Spleen (tissue), 11 donors: Measurements from ENCODE around the gene SHISA9. TPM values are rescaled to one million over a fixed set of nuclear protein-coding genes. Genes with fewer than 3 reads are reported as not detected.

ENCODE experiments used
- DNase-seq: peaks from one replicate; pipeline ENCODE4 v3.0.0-alpha.2; 2020
- H3K27ac ChIP-seq, 8 donors: fragments of 200-600 bp; sonication (generic) in 7 of 8; 1 replicate in 4 of 8; 2 replicates in 4 of 8; pipeline versions ENCODE4 v1.5.0 to v1.8.0; 2016 to 2021; ENCODE audit warnings: inconsistent platforms in 4 of 8, mild to moderate bottlenecking in 4 of 8, moderate library complexity in 1 of 8
- H3K27me3 ChIP-seq, 7 donors: fragments of 200-600 bp; sonication (generic) in 6 of 7; replicated peaks in 1 of 7; 1 replicate in 4 of 7; 2 replicates in 3 of 7; pipeline versions ENCODE4 v1.5.0 to v1.8.0; 2016 to 2021; ENCODE audit warnings: inconsistent platforms in 3 of 7, mild to moderate bottlenecking in 1 of 7
- H3K36me3 ChIP-seq, 6 donors: fragments of 200-600 bp; sonication (generic) in 5 of 6; 1 replicate in 4 of 6; 2 replicates in 2 of 6; pipeline versions ENCODE4 v1.5.0 to v1.8.0; 2016 to 2021; ENCODE audit warnings: inconsistent platforms in 2 of 6
- H3K4me1 ChIP-seq, 6 donors: fragments of 200-600 bp; sonication (generic) in 5 of 6; 1 replicate in 3 of 6; 2 replicates in 3 of 6; pipeline versions ENCODE4 v1.5.0 to v1.8.0; 2016 to 2021; ENCODE audit warnings: inconsistent platforms in 3 of 6
- H3K4me3 ChIP-seq, 8 donors: fragments of 200-600 bp; sonication (generic) in 7 of 8; 1 replicate in 4 of 8; 2 replicates in 4 of 8; pipeline versions ENCODE4 v1.5.0 to v1.8.0; 2016 to 2021; ENCODE audit warnings: inconsistent platforms in 4 of 8, mild to moderate bottlenecking in 4 of 8, moderate library complexity in 2 of 8
- H3K9me3 ChIP-seq, 8 donors: fragments of 200-600 bp; sonication (generic) in 7 of 8; 1 replicate in 4 of 8; 2 replicates in 4 of 8; pipeline versions ENCODE4 v1.5.0 to v1.8.0; 2016 to 2021; ENCODE audit warnings: inconsistent platforms in 4 of 8
- POLR2A ChIP-seq, 3 donors: fragments of 450-650 bp; IDR thresholded peaks; one replicate each; pipeline ENCODE4 v1.5.1; 2017; ENCODE audit warnings: antibody characterized with exemption in 3 of 3, mild to moderate bottlenecking in 1 of 3
- POLR2AphosphoS5 ChIP-seq, 3 donors: sonication (generic); formaldehyde crosslinking; IDR thresholded peaks; one replicate each; pipeline ENCODE4 v1.5.1; 2017; ENCODE audit warnings: antibody characterized with exemption in 3 of 3
- whole genome bisulfite sequencing, 5 donors: extraction: QIAGEN DNeasy Blood & Tissue Kit in 3 of 5; methylation state at CpG; one replicate each; pipeline versions ENCODE4 v1.1.5 to v1.1.7; 2013 to 2018; 5-methylcytosine and 5-hydroxymethylcytosine counted together
- intact Hi-C: fragments of 100-400 bp; cut with DNase I; formaldehyde crosslinking; loops from one replicate; pipeline ENCODE4 v1.15.0; 2023; ENCODE audit warnings: low total_unique reads
- polyA plus RNA-seq, 3 donors: library from polyadenylated mRNA; stranded (reverse); fragments of 200-250 nt; gene quantifications; one replicate each; pipeline ENCODE4 v1.2.1, GENCODE V29; 2013
- total RNA-seq, 7 donors: library from RNA; depleted of rRNA in 3 of 7; stranded (reverse); fragments of >200 nt in 3 of 7; fragmentation: NEBNext Ultra II Directional in 4 of 7; extraction: Animal tissue kit (Norgen Biotek cat#: 25700) in 4 of 7; gene quantifications; one replicate each; pipeline versions ENCODE4 v1.1.0 to v1.2.1, GENCODE V29; 2016 to 2021
- TF ChIP-seq, protein P1 (sequence below), 11 experiments: fragments of 200-600 bp in 7 of 11; fragments of 450-650 bp in 4 of 11; sonication (generic) in 4 of 11; IDR thresholded peaks in 8 of 11; conservative IDR thresholded peaks in 3 of 11; 1 replicate in 7 of 11; 2 replicates in 4 of 11; pipeline versions ENCODE4 v1.4.0 to v1.8.0; 2016 to 2021; ENCODE audit warnings: antibody characterized with exemption in 11 of 11, inconsistent platforms in 4 of 11, mild to moderate bottlenecking in 1 of 11
- donor health status: healthy with polysubstance abuse.
- donor health status: DM: no; HTN: no; CAD: no; lungs with moderate emphysema.
- donor health status: DM: no; HTN: no; CAD: no.
- donor health status: Bipolar disorder and iron deficiency.
- donor health status: healthy.
- donor health status: DM: no; HTN: no; CAD: no.
- donor health status: DM: yes; HTN: yes; CAD: no.

The SHISA9 gene
- total and polyA plus RNA-seq, 10 donors, result 0.02 to 0.17 (median 0.05) TPM; not detected in 4

DNA sequence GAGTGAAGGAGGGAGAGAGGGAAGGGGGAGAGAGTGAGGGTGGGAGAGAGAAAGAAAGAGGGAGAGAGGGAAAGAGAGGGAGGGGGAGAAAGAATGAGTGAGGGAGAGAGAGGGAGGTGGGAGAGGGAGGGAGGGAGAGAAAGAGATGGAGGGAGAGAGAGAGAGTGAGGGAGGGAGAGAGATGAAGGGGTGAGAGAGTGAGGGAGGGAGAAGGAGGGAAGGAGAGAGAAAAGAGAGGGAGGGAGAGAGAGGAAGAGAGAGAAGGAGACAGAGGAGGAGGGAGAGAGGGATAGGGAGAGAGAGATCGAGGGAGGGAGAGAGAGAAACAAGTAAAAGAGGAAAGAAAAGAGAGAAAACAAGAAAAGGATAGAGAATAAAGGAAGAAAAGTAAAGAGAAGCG lies 225.7 kb downstream of the SHISA9 start:
- no peak for TF ChIP-seq POLR2AphosphoS5 (IDR thresholded peaks at IDR 0.05)
- TF ChIP-seq, protein P1, sequence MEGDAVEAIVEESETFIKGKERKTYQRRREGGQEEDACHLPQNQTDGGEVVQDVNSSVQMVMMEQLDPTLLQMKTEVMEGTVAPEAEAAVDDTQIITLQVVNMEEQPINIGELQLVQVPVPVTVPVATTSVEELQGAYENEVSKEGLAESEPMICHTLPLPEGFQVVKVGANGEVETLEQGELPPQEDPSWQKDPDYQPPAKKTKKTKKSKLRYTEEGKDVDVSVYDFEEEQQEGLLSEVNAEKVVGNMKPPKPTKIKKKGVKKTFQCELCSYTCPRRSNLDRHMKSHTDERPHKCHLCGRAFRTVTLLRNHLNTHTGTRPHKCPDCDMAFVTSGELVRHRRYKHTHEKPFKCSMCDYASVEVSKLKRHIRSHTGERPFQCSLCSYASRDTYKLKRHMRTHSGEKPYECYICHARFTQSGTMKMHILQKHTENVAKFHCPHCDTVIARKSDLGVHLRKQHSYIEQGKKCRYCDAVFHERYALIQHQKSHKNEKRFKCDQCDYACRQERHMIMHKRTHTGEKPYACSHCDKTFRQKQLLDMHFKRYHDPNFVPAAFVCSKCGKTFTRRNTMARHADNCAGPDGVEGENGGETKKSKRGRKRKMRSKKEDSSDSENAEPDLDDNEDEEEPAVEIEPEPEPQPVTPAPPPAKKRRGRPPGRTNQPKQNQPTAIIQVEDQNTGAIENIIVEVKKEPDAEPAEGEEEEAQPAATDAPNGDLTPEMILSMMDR (IDR thresholded peaks at IDR 0.05 in 8 of 11, conservative IDR thresholded peaks at IDR 0.05 in 3 of 11), result no peak
- TF ChIP-seq POLR2A (IDR thresholded peaks at IDR 0.05), result no peak
- Histone ChIP-seq H3K4me1 (no peaks in the 10 kb centered on the region), H3K27me3 (no peaks in the 10 kb centered on the region), H3K27ac (no peak overlapping the region), H3K36me3 (no peaks in the 10 kb centered on the region), H3K4me3 (no peak overlapping the region), H3K9me3 (peaks cover 0 to 13% (median 0%) of the 10 kb centered on the region in 8 donors)
- DNase-seq, result no peak
- WGBS, 5 donors, result 60 to 68% (median 63%) methylated on average over 2 of the region's 2 CpGs
- intact Hi-C loops, result no loop called here

DNA sequence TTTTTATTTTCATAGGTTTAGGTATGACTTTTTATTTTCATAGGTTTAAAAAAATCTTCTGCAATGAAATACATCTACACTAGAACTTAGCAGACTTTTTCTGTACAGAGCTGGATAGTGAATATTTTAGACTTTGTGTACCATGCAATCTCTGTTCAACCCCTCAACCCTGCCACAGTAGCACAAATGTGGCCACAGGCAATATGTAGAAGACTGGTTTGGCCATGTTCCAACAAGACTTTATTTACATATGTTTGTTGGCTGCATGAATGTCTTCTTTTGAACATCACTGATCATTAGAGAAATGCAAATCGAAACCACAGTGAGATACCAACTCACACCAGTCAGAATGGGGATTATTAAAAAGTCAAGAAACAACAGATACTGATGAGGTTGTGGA lies 229.2 kb downstream of the SHISA9 start:
- Histone ChIP-seq H3K36me3 (no peaks in the 10 kb centered on the region), H3K27me3 (no peaks in the 10 kb centered on the region), H3K4me3 (no peak overlapping the region), H3K9me3 (peaks cover 0 to 26% (median 9%) of the 10 kb centered on the region in 8 donors), H3K4me1 (no peaks in the 10 kb centered on the region), H3K27ac (no peak overlapping the region)
- intact Hi-C loops, result no loop called here
- no peak for DNase-seq
- WGBS, 5 donors, result 41 to 67% (median 62%) methylated on average over 1 of the region's 1 CpG
- no peak for TF ChIP-seq POLR2A (IDR thresholded peaks at IDR 0.05)
- no peak for TF ChIP-seq POLR2AphosphoS5 (IDR thresholded peaks at IDR 0.05)
- TF ChIP-seq, protein P1 (IDR thresholded peaks at IDR 0.05 in 8 of 11, conservative IDR thresholded peaks at IDR 0.05 in 3 of 11), result no peak

DNA sequence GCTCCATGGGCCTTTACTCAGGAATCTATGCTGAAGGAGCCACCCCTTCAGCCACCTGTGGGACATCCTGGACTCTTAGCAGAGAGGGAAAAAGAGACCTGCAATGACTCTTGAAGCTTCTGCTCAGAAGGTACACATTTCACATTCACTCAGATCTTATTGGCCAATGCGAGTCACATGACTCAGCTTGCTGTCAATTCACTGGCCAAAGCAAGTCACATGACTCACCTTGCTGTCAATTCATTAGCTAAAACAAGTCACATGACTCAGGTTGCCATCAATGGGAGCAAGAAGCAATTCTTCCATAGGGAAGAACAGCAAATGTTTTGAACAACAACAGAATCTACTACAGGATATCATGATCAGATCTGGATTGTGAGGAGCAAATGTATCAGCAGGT lies 233.4 kb downstream of the SHISA9 start:
- no peaks in the 10 kb centered on the region for H3K36me3 ChIP-seq
- no peak for DNase-seq
- H3K27ac ChIP-seq, result no peak overlapping the region
- 79 to 97% (median 92%) methylated on average over 1 of the region's 1 CpG for WGBS, 5 donors
- no peaks in the 10 kb centered on the region for H3K4me1 ChIP-seq
- peaks cover 0 to 30% (median 9%) of the 10 kb centered on the region in 8 donors for H3K9me3 ChIP-seq
- TF ChIP-seq, protein P1 (IDR thresholded peaks at IDR 0.05 in 8 of 11, conservative IDR thresholded peaks at IDR 0.05 in 3 of 11), result no peak
- TF ChIP-seq POLR2A (IDR thresholded peaks at IDR 0.05), result no peak
- no peak for TF ChIP-seq POLR2AphosphoS5 (IDR thresholded peaks at IDR 0.05)
- no peak overlapping the region for H3K4me3 ChIP-seq
- no peaks in the 10 kb centered on the region for H3K27me3 ChIP-seq
- intact Hi-C loops, result no loop called here

DNA sequence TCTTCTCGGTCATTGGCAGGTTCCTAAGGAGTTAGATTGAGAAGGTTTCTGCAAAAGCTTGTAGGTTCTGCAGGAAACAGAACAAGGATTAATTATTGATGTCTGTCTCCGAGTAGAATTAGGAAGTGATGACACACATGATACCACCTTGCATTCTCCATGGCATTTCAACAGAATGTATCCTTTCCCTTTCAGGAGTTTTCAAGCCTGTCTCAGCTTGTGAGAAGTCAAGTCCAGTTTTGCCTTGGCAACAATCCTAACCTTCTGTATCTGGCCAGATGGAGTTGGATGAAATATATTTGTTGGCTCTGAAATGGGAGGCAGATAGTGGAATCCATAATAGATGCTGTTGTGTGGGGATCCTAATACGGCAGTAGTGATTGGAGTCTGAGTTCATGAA lies 235.5 kb downstream of the SHISA9 start:
- Histone ChIP-seq H3K9me3 (peaks cover 0 to 30% (median 9%) of the 10 kb centered on the region in 8 donors), H3K4me1 (no peaks in the 10 kb centered on the region), H3K27ac (no peak overlapping the region), H3K4me3 (no peak overlapping the region), H3K36me3 (no peaks in the 10 kb centered on the region), H3K27me3 (no peaks in the 10 kb centered on the region)
- WGBS, 5 donors, result 68 to 87% (median 76%) methylated on average over 3 of the region's 3 CpGs
- intact Hi-C loops, result no loop called here
- DNase-seq, result no peak
- TF ChIP-seq, protein P1 (IDR thresholded peaks at IDR 0.05 in 8 of 11, conservative IDR thresholded peaks at IDR 0.05 in 3 of 11), result no peak
- no peak for TF ChIP-seq POLR2A (IDR thresholded peaks at IDR 0.05)
- TF ChIP-seq POLR2AphosphoS5 (IDR thresholded peaks at IDR 0.05), result no peak
